Adrenal gland (tissue), 12 donors: ENCODE results near the gene NDOR1. TPM values are rescaled to one million over a fixed set of nuclear protein-coding genes. Genes with fewer than 3 reads are reported as not detected.

Experiments used
- DNase-seq, 7 donors: peaks; one replicate each; pipeline ENCODE4 v3.0.0-alpha.2; 2019 to 2020
- H3K27ac ChIP-seq, 5 donors: fragments of 200-600 bp; sonication (generic) in 4 of 5; 1 replicate in 3 of 5; 2 replicates in 2 of 5; pipeline versions ENCODE4 v1.5.1 to v1.8.0; 2016 to 2020; ENCODE audit warnings: mild to moderate bottlenecking in 1 of 5
- H3K27me3 ChIP-seq: fragments of 200-600 bp; 2 replicates; pipeline ENCODE4 v1.8.0; 2021
- H3K36me3 ChIP-seq, 2 donors: fragments of 200-600 bp; replicated peaks in 1 of 2; 1 replicate in 1 of 2; 2 replicates in 1 of 2; pipeline versions ENCODE4 v1.5.1 to v1.8.0; 2018 to 2022
- H3K4me1 ChIP-seq, 2 donors: fragments of 200-600 bp; replicated peaks in 1 of 2; 1 replicate in 1 of 2; 2 replicates in 1 of 2; pipeline versions ENCODE4 v1.5.1 to v1.8.0; 2018 to 2021
- H3K4me3 ChIP-seq, 4 donors: fragments of 200-600 bp; sonication (generic) in 3 of 4; one replicate each; pipeline ENCODE4 v1.5.1; 2016 to 2018
- H3K9me3 ChIP-seq, 3 donors: fragments of 200-600 bp; sonication (generic) in 1 of 3; replicated peaks in 1 of 3; 1 replicate in 2 of 3; 2 replicates in 1 of 3; pipeline versions ENCODE4 v1.5.1 to v1.8.0; 2016 to 2021
- CTCF ChIP-seq, 6 experiments: fragments of 450-650 bp in 4 of 6; fragments of 200-600 bp in 2 of 6; sonication (generic) in 1 of 6; IDR thresholded peaks; 1 replicate in 5 of 6; 2 replicates in 1 of 6; pipeline versions ENCODE4 v1.5.1 to v1.8.0; 2016 to 2021; ENCODE audit warnings: antibody characterized with exemption in 6 of 6, mild to moderate bottlenecking in 2 of 6, moderate library complexity in 1 of 6
- POLR2A ChIP-seq, 2 donors: fragments of 450-650 bp; IDR thresholded peaks; one replicate each; pipeline ENCODE4 v1.6.1; 2017; ENCODE audit warnings: antibody characterized with exemption in 2 of 2, mild to moderate bottlenecking in 2 of 2, moderate library complexity in 1 of 2
- WGBS, 4 donors: extraction: QIAGEN DNeasy Blood & Tissue Kit in 2 of 4; methylation state at CpG; one replicate each; pipeline versions ENCODE4 v1.1.5 to v1.1.7; 2013 to 2017; 5-methylcytosine and 5-hydroxymethylcytosine counted together
- intact Hi-C, 2 donors: fragments of 100-400 bp; cut with DNase I; formaldehyde crosslinking; loops; one replicate each; pipeline versions ENCODE4 v1.14.1 to v1.15.0; 2022 to 2023
- polyA plus RNA-seq, 3 donors: library from polyadenylated mRNA; stranded (reverse); fragments of 200-250 nt in 2 of 3; fragments of 350-450 nt in 1 of 3; fragmentation: Illumina TruSeq in 1 of 3; extraction: RNeasy Lipid Tissue Mini Kit (QIAGEN cat#74804) in 1 of 3; gene quantifications; one replicate each; pipeline ENCODE4 v1.2.3, GENCODE V29; 2013 to 2014
- total RNA-seq, 9 donors: library from RNA; depleted of rRNA in 4 of 9; stranded (reverse); fragments of >200 nt in 4 of 9; fragments of 120-200 nt in 1 of 9; fragmentation: NEBNext Ultra II Directional in 1 of 9; extraction: Animal tissue kit (Norgen Biotek cat#: 25700) in 1 of 9; gene quantifications; one replicate each; pipeline versions ENCODE4 v1.1.0 to v1.2.4, GENCODE V29; 2013 to 2023
- donor health status: healthy with polysubstance abuse.
- donor health status: Bipolar disorder and iron deficiency.
- donor health status: DM: yes; HTN: yes; CAD: no.
- donor health status: DM: no; HTN: no; CAD: no.
- donor health status: DM: no; HTN: no; CAD: no.
- donor health status: DM: yes; HTN: yes; CAD: no.

NDOR1 gene
- total and polyA plus RNA-seq, 12 donors: 1.6 to 36.4 (median 13.7) TPM

- H3K27me3 ChIP-seq: peaks cover 65% of the 10 kb centered on the region
- intact Hi-C loops: no loop called here
- WGBS, 4 donors: 33 to 42% (median 38%) methylated on average over 6 to 14 of the region's 14 CpGs
Observed at GRCh38 chr9:137170486-137171148, 34.9 kb upstream of the NDOR1 start.

DNA sequence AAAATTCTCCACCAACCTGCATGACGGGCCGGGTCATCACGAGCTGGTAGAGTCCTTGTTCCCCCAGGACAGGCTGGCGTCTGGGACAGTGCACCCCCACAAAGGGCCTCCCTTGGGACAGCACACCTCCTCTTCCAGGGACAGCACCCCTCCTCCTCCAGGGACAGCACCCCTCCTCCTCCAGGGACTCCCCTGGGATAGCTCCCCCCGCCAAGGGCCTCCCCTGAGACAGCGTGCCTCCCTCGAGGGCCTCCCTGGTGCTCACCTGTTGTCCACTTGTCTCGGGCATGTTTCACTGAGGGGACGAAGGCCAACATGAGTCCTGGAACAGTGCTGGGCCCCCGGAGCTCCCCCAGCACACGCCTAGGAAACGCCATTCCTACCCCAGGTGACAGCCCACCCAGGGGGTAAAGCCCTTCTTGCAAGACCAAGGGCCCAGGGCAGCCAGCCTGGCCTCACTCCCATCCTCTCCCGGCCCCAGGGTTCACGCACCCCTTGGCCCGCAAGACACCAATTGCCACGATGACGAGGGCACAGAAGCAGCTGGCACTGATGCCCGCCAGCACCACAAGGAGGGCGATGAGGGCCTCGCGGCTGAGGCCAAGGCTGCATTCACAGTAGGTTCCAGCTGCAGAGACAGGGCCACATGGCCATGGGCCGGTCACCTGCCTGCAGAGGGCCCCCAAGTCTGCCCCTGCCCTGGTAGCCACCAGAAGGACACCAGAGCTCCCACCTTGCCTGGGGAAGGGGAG lies 34.2 kb upstream of the NDOR1 start:
- Histone ChIP-seq H3K4me3 (no peak overlapping the region), H3K27me3 (peaks cover 58% of the 10 kb centered on the region), H3K27ac (no peak overlapping the region), H3K4me1 (peaks cover 10 to 20% of the 10 kb centered on the region in 2 donors), H3K9me3 (no peaks in the 10 kb centered on the region), H3K36me3 (no peaks in the 10 kb centered on the region)
- WGBS, 4 donors: 66 to 81% (median 79%) methylated on average over 7 to 22 of the region's 22 CpGs
- no peak for TF ChIP-seq CTCF (IDR thresholded peaks at IDR 0.05)
- no peak for TF ChIP-seq POLR2A (IDR thresholded peaks at IDR 0.05)
- intact Hi-C loops: no loop called here
- DNase-seq: no peak

More at GRCh38 chr9:137170486-137171148, 34.9 kb upstream of the NDOR1 start:
- TF ChIP-seq POLR2A (IDR thresholded peaks at IDR 0.05): no peak
- no peak for TF ChIP-seq CTCF (IDR thresholded peaks at IDR 0.05)
- Histone ChIP-seq H3K9me3 (no peaks in the 10 kb centered on the region), H3K4me1 (peaks cover 10 to 20% of the 10 kb centered on the region in 2 donors), H3K4me3 (no peak overlapping the region), H3K27ac (no peak overlapping the region), H3K36me3 (no peaks in the 10 kb centered on the region)
- DNase-seq: no peak

GRCh38 chr9:137172901-137173795 lies 32.4 kb upstream of the NDOR1 start:
- Histone ChIP-seq H3K27me3 (peaks cover 40% of the 10 kb centered on the region), H3K27ac (no peak overlapping the region), H3K4me3 (no peak overlapping the region), H3K36me3 (no peaks in the 10 kb centered on the region), H3K4me1 (peaks cover 13 to 20% of the 10 kb centered on the region in 2 donors), H3K9me3 (no peaks in the 10 kb centered on the region)
- no peak for TF ChIP-seq POLR2A (IDR thresholded peaks at IDR 0.05)
- TF ChIP-seq CTCF (IDR thresholded peaks at IDR 0.05): no peak
- 58 to 68% (median 60%) methylated on average over 13 to 21 of the region's 21 CpGs for WGBS, 4 donors
- DNase-seq: no peak
- intact Hi-C loops: no loop called here
